Measurements from ENCODE around the gene GRIK3.

The GRIK3 gene

GRCh38 chr1:36845802-36846201, 188.5 kb downstream of the GRIK3 start:
- TF ChIP-seq CTCF (IDR thresholded peaks at IDR 0.05; ENCODE audit: low read depth, low read length, missing control alignments) = no peak
- DNase-seq (ENCODE audit: low read depth) = no peak
- in situ Hi-C loops (cut with HindIII; ENCODE audit: low sequenced_read_pairs) = no loop called here

GRCh38 chr1:36844917-36845316, 189.4 kb downstream of the GRIK3 start:
- no peak overlapping the region for H3K4me3 ChIP-seq (ENCODE audit: low read depth, low read length)
- in situ Hi-C loops (cut with HindIII; ENCODE audit: low sequenced_read_pairs) = no loop called here
- no peak for TF ChIP-seq CTCF (IDR thresholded peaks at IDR 0.05; ENCODE audit: low read depth, low read length, missing control alignments)
- no peak for DNase-seq (ENCODE audit: low read depth)

More at GRCh38 chr1:36845802-36846201, 188.5 kb downstream of the GRIK3 start:
- H3K4me3 ChIP-seq (ENCODE audit: low read depth, low read length) = no peak overlapping the region

- TF ChIP-seq CTCF (IDR thresholded peaks at IDR 0.05; ENCODE audit: low read depth, low read length, missing control alignments) = no peak
- in situ Hi-C loops (cut with HindIII; ENCODE audit: low sequenced_read_pairs) = no loop called here
- no peak overlapping the region for H3K4me3 ChIP-seq (ENCODE audit: low read depth, low read length)
- no peak for DNase-seq (ENCODE audit: low read depth)
Measured at GRCh38 chr1:36843906-36844610, 190.3 kb downstream of the GRIK3 start.

- in situ Hi-C loops (cut with HindIII; ENCODE audit: low sequenced_read_pairs) = no loop called here
- H3K4me3 ChIP-seq (ENCODE audit: low read depth, low read length) = no peak overlapping the region
- no peak for DNase-seq (ENCODE audit: low read depth)
- no peak for TF ChIP-seq CTCF (IDR thresholded peaks at IDR 0.05; ENCODE audit: low read depth, low read length, missing control alignments)
Measured at GRCh38 chr1:36843027-36843426, 191.3 kb downstream of the GRIK3 start.

- no peak for TF ChIP-seq CTCF (IDR thresholded peaks at IDR 0.05; ENCODE audit: low read depth, low read length, missing control alignments)
- H3K4me3 ChIP-seq (ENCODE audit: low read depth, low read length) = no peak overlapping the region
- in situ Hi-C loops (cut with HindIII; ENCODE audit: low sequenced_read_pairs) = no loop called here
Measured at GRCh38 chr1:36842448-36842847, 191.9 kb downstream of the GRIK3 start.

GRCh38 chr1:36839485-36839884, 194.8 kb downstream of the GRIK3 start:
- DNase-seq (ENCODE audit: low read depth) = no peak
- no peak for TF ChIP-seq CTCF (IDR thresholded peaks at IDR 0.05; ENCODE audit: low read depth, low read length, missing control alignments)
- in situ Hi-C loops (cut with HindIII; ENCODE audit: low sequenced_read_pairs) = no loop called here
- H3K4me3 ChIP-seq (ENCODE audit: low read depth, low read length) = no peak overlapping the region

More at GRCh38 chr1:36842448-36842847, 191.9 kb downstream of the GRIK3 start:
- DNase-seq (ENCODE audit: low read depth) = no peak

Data from astrocyte of the cerebellum (primary cell).